Measurements from ENCODE around the gene BATF3. TPM values are rescaled to one million over a fixed set of nuclear protein-coding genes. Genes with fewer than 3 reads are reported as not detected.

BATF3 gene
- total RNA-seq, 3 donors from 2014 or later = 1.0 to 7.5 (median 1.9) TPM

DNA sequence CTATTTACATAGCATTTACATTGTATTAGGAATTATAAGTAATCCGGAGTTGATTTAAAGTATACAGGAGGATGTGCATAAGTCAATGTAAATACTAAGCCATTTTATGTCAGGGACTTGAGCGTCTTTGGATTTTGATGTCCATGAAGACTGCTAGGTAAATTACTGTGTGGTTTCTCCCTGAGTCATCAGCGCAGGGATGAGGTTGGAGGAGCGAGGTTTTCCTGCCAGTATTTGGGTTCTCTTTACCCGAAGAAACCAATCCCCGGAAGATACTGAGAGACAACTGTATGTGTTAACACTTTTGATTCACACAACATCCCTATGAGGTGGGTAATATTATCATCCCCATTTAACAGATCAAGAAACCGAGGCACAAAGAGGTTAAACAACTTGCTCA, 29.3 kb downstream of the BATF3 start:
- H3K4me3 ChIP-seq = no peak overlapping the region
- H3K27me3 ChIP-seq = no peaks in the 10 kb centered on the region
- intact Hi-C loops (cut with DNase I; ENCODE audit: low total_unique reads) = no loop called here
- H3K27ac ChIP-seq = no peak overlapping the region
- no peaks in the 10 kb centered on the region for H3K36me3 ChIP-seq
- no peaks in the 10 kb centered on the region for H3K9me3 ChIP-seq
- no peak for DNase-seq (ENCODE audit: low spot score in 2 of 2)
- TF ChIP-seq POLR2A (IDR thresholded peaks at IDR 0.05) (no peak), POLR2AphosphoS5 (IDR thresholded peaks at IDR 0.05) (no peak)
- TF ChIP-seq, protein P1, sequence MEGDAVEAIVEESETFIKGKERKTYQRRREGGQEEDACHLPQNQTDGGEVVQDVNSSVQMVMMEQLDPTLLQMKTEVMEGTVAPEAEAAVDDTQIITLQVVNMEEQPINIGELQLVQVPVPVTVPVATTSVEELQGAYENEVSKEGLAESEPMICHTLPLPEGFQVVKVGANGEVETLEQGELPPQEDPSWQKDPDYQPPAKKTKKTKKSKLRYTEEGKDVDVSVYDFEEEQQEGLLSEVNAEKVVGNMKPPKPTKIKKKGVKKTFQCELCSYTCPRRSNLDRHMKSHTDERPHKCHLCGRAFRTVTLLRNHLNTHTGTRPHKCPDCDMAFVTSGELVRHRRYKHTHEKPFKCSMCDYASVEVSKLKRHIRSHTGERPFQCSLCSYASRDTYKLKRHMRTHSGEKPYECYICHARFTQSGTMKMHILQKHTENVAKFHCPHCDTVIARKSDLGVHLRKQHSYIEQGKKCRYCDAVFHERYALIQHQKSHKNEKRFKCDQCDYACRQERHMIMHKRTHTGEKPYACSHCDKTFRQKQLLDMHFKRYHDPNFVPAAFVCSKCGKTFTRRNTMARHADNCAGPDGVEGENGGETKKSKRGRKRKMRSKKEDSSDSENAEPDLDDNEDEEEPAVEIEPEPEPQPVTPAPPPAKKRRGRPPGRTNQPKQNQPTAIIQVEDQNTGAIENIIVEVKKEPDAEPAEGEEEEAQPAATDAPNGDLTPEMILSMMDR (IDR thresholded peaks at IDR 0.05) = no peak
- no peaks in the 10 kb centered on the region for H3K4me1 ChIP-seq

DNA sequence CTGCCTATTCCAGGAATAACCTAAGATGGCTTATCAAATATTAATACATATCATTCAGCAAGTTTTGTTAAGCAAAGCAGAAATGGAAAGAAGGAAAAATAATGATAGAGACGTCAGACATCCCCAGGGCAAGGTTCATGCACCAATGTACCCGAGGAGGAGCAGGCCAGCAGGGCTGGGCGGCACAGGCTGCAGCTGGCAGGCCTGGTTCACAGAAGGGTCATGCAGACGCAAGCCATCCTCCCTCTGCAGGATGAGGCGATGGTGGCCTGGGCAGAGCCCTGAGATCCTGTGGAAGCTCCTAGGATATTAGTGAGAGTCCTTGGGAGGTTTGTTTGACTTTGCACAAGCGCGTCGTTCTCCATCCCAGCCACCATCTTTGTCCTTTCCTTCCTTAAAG, 30.0 kb downstream of the BATF3 start:
- no peak for DNase-seq (ENCODE audit: low spot score in 2 of 2)
- H3K9me3 ChIP-seq = no peaks in the 10 kb centered on the region
- no peaks in the 10 kb centered on the region for H3K4me1 ChIP-seq
- H3K36me3 ChIP-seq = no peaks in the 10 kb centered on the region
- intact Hi-C loops (cut with DNase I; ENCODE audit: low total_unique reads) = no loop called here
- H3K27me3 ChIP-seq = no peaks in the 10 kb centered on the region
- TF ChIP-seq POLR2A (IDR thresholded peaks at IDR 0.05) = no peak
- TF ChIP-seq POLR2AphosphoS5 (IDR thresholded peaks at IDR 0.05) = no peak
- TF ChIP-seq, protein P1 (IDR thresholded peaks at IDR 0.05) = no peak
- no peak overlapping the region for H3K27ac ChIP-seq
- no peak overlapping the region for H3K4me3 ChIP-seq

DNA sequence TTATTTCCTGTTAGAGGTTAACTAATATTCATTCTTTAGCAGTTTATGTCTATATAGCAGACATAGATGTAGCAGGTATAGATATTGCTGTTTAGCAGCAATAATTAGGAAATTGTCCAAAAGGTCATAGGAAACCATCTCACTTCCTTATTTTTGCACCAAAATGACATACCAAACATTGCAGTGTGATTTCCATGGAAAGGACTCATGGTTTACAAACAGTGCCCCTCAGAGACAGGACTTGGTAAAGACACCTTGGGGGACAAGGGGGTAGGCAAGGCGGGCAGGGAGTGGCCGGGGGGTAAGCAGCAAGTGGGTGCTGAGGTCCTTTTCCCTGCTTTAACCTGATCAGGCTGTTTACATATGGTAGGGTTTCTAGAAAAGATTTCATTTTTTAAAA, 30.5 kb downstream of the BATF3 start:
- DNase-seq (ENCODE audit: low spot score in 2 of 2) = no peak
- TF ChIP-seq, protein P1 (IDR thresholded peaks at IDR 0.05) = no peak
- TF ChIP-seq POLR2A (IDR thresholded peaks at IDR 0.05) (no peak), POLR2AphosphoS5 (IDR thresholded peaks at IDR 0.05) (no peak)
- H3K27me3 ChIP-seq = no peaks in the 10 kb centered on the region
- H3K4me3 ChIP-seq = no peak overlapping the region
- H3K9me3 ChIP-seq = no peaks in the 10 kb centered on the region
- no peak overlapping the region for H3K27ac ChIP-seq
- intact Hi-C loops (cut with DNase I; ENCODE audit: low total_unique reads) = no loop called here
- no peaks in the 10 kb centered on the region for H3K4me1 ChIP-seq
- H3K36me3 ChIP-seq = no peaks in the 10 kb centered on the region

DNA sequence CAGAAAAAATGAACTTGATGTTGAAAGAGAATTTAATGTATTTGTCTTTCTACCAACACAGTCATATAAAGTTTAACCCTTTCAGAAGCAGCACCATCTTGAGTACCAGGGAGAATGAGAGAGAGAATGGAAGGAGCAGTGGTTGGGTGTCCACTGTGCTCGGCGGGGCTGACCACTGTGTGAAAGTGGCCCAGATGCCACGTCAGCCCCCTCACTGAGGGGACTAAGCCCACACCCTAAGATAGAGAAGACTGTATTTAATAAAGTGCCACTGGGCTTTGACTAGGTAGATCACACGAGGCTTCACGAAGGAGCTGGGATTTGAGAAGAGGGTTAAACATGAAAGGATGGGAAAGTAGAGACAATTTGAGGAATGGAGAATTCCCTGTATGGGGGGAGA, 31.2 kb downstream of the BATF3 start:
- Histone ChIP-seq H3K36me3 (no peaks in the 10 kb centered on the region), H3K27me3 (no peaks in the 10 kb centered on the region), H3K27ac (peak overlapping the region; percentile 73 to 95), H3K4me1 (no peaks in the 10 kb centered on the region), H3K4me3 (no peak overlapping the region), H3K9me3 (no peaks in the 10 kb centered on the region)
- intact Hi-C loops (cut with DNase I; ENCODE audit: low total_unique reads) = no loop called here
- no peak for TF ChIP-seq POLR2AphosphoS5 (IDR thresholded peaks at IDR 0.05)
- no peak for TF ChIP-seq POLR2A (IDR thresholded peaks at IDR 0.05)
- TF ChIP-seq, protein P1 (IDR thresholded peaks at IDR 0.05) = no peak
- DNase-seq (ENCODE audit: low spot score in 2 of 2) = no peak

DNA sequence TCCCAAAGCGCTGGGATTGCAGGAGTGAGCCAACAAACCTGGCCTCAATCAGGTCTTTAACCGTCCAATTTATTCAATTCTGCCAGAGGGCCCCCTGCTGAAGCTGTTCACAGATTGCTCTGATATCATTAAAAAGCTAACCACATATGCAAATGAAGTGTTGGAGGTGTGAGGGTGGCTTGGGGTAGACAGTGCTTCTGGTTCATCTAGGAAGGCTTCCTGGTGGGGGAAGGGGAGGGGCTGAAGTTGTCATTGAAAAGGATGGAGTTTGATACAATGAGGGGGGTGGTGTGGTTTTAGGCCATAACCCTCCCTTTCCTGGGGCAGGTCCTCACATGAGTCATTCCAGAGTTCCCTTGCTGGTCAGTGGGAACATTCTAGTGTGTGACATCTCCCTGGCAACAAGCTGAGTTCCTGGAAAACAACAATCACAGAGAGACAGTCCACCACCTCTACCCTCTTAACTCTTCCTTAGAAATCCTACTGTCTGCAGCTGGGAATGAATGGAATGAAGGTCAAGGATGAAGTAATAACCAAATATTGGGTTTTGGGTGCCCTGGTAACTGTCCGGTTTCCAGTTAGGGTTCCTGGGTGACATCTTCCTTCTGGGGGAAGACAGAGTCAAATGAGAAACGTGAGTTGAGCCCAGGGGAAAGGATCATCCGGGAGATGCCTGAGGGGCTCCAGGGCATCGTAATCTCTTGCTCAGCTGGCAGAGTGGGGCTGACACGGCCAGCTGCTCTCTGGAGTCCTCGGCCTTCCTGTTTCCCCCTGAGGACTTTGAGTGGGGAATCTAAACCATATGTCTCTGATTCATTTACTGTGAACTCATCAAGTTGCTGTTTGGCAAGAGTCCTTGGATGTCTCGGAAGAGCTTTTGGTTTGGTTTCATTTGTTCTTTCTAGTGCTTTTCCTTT, 32.2 kb downstream of the BATF3 start:
- Histone ChIP-seq H3K9me3 (no peaks in the 10 kb centered on the region), H3K27ac (peak overlapping the region; percentile 73 to 95), H3K27me3 (no peaks in the 10 kb centered on the region), H3K36me3 (no peaks in the 10 kb centered on the region), H3K4me3 (peak overlapping the region in 2 of 3 donors; percentile 5 to 52), H3K4me1 (no peaks in the 10 kb centered on the region)
- intact Hi-C loops (cut with DNase I; ENCODE audit: low total_unique reads) = no loop called here
- DNase-seq (ENCODE audit: low spot score in 2 of 2) = peak in 1 of 2 donors; percentile 61
- TF ChIP-seq, protein P1 (IDR thresholded peaks at IDR 0.05) = no peak
- TF ChIP-seq POLR2AphosphoS5 (IDR thresholded peaks at IDR 0.05) (peak in 2 of 3 donors; percentile 67 to 68), POLR2A (IDR thresholded peaks at IDR 0.05) (no peak)

All from breast epithelium (tissue), 4 donors.